COLO668 (cell line): Measurements from ENCODE around the gene MTCH1.
"Not testable (repeated sequence)": the region's sequence is repeated elsewhere in the genome, so short reads cannot be mapped to it uniquely, and the experiment has no call there.

ENCODE experiments used
- DNase-seq: peaks from one replicate; lab custom pipeline; 2025; ENCODE audit not compliant: unreplicated experiment; lab: John Stamatoyannopoulos, UW

The MTCH1 gene

DNA sequence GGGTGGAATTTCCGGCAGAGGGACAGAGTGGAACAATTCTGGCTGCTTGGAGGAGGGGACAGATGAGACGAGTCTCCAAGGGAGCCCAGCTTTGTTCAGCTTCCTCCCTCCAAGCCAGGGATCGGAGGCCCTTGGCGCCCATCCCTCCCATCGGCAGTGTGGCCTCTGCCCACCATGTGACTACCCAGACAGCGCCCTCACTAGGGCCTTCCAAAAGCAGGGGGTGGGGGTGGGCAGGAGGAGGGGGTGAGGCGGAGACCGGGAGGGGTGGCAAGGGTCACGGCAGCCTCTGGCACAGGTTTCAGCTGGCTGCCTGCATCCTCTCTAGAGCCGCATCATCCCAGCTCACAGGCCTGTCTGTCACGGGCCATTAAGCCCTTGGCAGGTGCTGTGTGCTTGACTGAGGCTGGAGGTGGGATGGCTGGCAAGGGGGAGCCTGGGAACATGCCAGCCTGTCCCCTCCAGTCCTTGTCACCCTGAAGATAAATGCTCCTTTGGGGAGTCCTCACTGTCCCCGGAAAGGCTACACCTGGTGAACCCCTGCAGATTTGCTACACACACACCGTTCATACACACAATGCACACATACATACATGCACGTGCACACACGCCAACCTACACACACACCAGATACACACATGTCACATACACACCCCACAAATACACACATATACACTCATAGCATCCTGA, 13.2 kb upstream of the MTCH1 start:
- peak; percentile 85 for DNase-seq

DNA sequence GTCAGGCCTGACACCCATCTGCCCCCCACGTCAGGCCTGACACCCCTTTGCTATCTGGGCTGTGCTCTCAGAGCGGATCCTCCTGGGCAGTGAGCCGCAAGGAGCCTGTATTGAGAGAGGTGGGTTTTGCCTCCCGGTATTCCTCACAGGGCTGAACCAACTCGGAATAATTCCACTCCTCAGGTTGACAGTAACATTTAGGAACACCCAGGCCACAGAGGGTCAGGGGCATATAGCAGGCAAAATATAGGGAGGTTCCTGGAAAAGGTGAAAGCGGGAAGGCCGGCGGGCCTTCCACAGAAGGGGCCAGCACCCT, 12.7 kb upstream of the MTCH1 start:
- DNase-seq = no peak

DNA sequence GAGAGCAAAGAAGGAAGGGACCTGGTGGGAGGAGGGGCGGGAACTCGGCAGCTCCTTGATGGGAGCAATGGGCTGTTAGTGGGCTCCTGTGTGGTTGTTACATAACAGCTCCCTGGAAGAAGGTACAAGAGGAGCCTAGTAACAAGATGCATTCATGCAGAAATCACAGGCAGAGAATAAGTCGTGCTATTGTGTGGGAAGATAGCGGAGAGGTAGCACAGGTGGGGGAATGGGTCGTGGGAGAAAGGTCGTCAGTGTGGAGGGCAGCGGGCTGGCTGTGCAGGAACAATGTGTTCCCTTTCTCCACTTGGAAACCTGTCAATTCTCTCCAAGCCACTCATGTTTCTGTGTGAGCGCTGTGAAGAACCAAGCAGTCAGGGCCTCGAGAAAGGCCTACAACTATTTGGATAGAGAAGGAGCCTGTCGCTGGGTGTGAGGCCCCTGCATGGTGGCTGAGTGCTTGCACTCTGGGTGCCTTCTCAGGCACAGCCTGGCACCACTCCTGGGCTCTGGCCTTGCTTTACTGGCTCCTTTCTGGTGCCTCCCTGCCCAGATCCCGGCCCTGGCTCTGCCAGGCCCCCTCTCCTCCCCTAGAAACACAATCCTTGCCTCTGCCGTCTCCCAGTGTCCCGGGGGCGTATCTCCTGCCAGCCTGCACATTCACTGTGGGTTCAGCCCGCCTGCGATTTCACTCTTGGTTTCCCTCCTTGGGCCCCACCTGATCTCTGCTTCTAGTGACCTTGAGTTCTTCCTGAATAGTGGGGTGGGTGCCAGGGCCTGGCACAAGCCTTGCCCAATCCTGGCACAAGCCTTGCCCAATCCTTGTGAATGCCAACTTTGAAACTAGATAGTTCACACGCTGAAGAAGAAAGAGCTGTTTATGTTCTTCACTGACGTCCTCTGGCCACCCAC, 12.1 kb upstream of the MTCH1 start:
- no peak for DNase-seq

DNA sequence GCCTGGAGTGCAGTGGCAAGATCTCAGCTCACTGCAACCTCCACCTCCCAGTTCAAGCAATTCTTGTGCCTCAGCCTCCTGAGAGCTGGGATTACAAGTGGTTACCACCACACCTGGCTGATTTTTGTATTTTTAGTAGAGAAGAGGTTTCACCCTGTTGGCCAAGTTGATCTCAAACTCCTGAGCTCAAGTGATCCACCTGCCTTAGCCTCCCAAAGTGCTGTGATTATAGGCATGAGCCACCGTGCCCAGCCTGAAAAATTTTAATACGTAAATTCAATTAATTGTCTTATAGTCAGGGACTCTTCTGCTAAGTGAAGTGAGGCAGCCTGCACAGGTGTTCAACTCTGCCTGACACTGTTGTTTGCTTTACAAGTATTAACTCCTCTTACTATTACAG, 4.4 kb upstream of the MTCH1 start:
- DNase-seq = not testable (repeated sequence)

DNA sequence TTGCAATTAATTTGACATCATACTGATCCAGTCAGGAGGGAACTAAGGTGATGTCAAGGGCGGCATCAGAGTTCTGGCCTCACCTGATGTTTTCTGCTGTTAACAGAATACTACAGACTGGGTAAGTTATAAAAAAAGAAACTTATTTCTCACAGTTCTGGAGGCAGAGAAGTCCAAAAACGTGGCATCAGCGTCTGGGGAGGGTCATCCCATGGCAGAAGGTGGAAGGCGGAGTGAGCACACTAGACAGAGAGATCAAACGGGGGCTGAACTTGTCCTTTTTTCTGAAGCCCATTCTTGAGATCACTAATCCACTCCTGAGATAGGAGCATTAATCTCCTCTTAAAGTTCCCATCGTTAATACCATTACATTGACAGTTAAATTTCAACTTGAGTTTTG, 3.3 kb upstream of the MTCH1 start:
- DNase-seq = no peak

DNA sequence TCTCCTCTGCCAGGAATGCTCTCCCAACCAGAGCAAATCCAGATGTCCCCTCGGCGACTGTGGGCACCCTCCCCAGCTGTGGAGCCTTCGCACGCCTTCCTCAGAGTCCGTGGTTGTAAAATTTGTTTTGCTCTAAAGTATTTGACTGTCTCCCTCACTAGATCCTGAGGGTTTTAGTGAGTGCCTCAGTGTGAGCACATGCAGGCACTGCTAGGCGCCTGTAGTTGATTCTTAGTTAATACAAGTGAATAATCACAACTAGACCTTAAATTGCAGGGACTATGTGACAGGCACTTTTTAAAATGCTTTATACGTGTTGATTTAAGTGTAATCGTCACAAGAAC, 680 bp upstream of the MTCH1 start:
- DNase-seq = no peak

DNA sequence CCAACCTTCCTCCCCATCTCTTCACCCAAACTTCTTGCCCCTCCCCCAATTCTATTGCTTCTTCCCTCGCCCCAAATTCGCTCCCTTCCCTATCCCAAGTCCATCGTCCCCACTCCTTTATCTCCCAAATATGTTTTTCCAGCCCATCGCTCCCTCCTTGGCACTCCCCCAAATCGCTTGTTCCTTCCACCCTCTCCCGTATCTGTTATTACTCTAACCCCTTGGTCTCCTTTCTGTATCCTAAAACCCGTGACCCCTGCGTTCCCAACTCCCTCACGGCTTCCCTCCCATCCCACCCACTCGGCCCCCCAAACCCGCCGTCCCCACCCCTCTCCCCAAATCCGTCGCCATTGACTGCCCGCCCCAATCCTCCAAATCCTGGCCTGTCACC, 584 bp downstream of the MTCH1 start:
- no peak for DNase-seq

DNA sequence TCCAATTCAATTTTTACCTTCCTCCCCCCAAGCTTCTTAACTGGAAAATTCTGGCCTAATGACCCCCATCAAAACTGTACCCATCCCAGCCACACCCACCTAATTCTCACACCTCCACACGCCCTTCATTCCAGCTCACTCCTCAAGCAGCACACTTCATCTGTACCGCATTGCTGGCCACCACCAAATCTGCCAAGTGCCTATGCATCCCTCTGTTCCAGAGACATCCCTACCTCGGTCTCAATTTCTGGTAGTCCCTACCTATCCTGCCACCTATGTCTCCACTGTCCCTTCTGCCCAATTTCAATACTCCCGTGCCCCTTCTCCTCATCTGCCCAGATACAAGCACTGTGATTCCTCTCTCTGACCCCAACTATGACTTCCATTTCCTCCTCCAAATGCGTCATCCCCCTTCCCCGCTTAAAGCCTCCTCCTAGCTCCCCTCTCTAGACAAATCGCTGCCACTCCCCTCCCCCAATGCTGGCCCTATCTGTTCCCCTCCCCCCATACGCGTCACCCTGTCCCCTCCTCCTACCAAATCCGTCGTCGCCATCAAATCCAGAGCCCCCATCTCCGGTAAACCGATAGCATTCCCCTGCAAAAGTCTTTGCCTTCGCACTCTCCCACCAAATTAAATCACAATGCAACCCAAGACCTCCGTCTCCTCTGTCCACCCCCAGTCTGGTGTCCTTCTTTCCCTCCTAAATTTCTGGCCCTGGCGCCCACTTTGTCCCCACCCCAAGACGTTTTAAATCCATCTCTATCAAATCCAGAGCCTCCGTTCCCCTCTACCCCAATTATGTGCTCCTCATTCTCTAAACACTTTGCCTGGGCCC, 1.2 kb downstream of the MTCH1 start:
- DNase-seq = peak; percentile 29

DNA sequence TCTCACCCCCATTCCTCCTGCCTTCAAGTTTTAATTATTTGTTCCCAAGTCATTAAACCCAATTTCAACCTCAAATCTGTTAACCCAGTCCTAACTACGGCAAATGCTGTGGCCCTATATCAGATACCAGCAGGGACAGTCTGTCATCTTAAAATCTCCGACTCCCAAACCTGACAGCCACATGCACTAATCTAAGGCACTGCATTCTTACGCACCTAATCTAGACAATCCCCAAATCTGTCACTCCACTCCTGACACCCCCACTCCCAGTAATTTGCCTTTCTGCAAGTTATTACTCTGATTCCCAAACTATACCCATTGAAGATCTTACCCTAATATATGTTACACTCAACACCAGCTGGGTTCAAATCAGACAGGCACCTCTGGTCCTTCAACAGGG, 2.5 kb downstream of the MTCH1 start:
- no peak for DNase-seq

DNA sequence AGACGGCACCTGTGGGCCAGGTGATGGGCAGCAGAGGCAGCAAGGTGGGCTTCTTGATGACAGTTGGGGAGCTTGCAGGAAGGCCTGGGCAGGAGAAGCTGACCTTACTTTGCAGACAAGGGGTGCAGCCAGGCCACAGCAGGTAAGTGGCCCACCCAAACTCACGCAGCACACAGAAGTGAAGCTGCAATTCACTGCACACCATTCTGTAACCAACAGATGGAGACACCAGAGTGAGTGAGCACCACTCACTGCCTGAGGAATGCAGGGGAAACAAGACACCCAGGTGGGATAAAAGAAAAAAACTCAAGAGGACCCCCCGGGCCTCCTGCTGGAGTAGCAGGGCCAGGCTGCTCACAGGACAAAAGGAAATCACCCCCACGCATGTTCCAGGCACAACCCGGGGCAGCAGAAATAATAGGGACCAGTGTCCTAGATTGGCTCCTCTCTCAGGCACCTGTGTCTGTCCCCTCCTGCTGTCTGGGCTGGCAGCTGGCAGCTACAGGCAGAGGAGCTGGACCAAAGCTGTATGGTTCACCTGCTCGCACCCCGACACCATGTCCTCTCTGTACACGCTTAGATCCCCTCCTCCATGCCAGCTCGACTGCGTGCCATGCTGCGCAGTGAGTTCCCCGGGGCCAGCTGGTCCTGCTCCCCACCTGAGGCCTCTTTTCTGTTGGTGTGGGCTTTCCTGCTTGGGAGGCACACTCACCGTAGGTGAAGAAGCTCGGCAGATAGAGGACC, 4.9 kb downstream of the MTCH1 start:
- peak; percentile 6 for DNase-seq

DNA sequence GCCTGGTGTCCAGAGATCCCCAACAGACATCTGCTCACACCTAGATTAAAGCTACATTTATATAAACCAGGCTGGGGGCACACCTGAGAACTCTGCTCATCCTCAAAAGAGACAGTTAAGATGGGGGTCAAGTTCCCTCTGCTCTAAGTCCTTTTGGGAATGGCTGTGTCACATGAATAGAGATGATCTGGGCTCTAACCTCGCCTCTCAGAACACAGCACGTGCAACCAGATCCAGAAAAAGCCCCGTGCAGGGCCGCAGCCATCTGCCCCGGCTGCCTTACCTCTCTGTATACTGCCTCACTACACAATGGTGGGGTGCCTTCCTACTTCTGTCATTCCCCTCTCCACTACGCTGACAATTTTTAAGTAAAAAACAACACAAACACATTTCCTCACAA, 5.9 kb downstream of the MTCH1 start:
- DNase-seq = no peak

DNA sequence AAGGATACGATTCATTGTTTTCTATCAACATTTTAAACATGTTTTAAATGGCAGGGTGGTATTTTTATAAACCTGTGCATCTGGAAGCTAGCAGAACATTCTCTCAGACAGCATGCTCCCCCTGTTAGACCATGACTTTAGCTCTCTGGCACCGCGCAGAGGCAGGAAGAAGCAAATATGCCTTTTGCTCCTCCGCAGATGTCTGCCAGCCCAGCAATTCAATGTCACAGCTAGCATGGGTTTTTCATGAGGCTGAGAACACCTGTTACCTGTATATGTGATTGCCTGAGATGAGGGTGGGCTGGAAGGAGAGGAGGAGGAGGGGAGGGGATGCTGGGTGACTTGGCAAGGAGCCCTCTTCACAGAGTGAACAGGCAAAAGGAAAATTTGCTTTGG, 6.7 kb downstream of the MTCH1 start:
- no peak for DNase-seq

DNA sequence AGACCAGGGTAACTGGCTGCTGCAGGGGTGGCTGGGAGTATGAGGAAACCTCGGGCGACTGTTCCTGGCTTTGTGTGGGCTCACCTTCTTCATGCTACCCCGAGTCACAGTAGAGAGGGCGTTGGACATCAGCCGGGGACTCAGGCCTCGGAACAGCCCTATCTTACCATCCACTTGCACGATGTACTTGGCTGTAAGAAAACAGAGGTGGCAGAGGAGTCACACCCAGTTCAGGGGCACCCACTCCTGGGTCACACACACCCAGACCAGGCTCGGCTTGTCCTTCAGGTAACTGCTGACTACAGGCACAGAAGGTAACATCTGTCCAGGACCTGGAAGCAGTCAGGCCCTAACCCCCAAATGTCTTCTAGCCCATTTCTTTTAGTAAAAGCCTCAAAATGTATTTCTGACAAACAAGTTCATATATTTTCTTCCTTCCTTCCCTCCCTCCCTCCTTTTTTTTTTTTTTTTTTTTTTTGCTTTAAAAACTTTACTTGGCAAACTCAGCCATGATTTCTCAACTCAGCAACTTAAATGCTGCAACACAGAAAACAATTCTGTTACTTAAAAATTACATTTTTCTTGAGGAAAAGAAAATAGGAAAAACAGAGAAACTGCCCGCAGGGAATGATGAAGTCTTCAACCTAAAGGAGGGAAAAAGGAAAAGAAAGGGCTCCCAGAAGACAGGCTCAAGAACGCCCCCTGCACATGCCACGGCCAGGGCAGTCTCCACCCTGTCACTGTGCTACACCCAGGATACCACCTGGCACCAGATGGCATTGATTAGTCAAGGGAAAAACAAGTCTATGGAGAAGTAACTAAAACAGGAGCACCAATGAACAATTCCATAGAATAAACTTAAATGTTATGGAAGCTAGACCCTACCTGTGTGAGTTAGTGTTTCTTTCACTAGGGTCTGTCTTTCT, 7.3 kb downstream of the MTCH1 start:
- DNase-seq = no peak

DNA sequence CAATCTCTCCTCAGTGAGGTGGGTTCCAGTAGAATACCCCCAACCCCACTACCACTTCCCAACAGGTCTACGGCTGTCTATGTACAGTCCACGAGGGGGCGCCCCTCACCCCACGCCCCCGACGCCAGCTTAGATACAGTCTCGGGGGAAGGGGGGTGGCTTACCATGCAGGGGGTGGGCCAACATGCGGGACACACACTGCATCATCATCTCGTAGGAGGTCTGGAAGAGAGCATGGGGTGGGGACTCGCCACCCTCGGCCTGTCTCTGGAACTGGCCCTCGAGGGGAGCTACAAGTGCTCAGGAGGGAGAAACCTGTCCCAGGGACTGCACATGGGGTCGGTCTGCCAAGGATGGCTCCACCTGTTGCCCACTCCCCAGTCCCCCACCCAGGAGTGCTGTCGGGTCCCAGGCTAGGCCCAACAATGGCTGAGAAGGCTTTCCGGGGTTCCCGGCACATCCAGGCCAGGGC, 8.5 kb downstream of the MTCH1 start:
- peak; percentile 9 for DNase-seq

DNA sequence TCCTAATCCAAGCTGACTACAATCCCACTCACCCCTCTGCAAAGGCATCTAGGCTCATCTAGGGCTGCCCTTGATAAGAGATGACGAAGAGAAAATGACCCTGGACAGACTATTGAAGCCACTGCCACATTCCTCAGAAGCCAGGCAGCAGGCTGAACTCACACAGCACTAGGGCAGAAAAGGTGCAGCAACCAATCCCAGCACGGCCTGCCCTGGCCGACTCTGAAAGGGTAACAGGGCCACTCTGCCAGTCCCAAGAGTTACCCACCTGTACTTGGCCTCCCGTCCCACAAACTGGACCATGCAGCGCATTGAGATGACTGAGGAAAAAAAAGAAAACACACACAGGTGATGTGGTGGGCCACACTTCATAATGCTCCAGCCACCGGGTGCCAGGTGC, 9.1 kb downstream of the MTCH1 start:
- no peak for DNase-seq

DNA sequence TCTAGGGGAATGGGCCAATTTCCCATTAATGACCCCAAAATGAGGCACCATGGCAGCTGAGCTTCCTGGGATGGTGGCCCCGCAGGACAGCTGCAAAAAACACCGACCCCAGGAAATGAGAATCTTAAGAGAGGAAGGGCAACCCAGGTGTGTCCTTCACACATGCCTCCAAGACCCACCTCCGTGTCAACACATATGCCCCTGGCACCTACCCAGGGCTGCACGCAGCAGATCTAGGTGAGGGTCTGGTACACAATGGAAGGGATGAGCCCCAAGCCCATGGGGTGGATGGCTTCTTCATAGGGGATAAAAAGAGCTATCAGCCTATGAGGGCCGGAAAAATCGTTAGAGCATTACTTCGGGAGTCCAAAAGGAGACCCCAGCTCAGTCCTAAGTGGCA, 9.5 kb downstream of the MTCH1 start:
- no peak for DNase-seq

DNA sequence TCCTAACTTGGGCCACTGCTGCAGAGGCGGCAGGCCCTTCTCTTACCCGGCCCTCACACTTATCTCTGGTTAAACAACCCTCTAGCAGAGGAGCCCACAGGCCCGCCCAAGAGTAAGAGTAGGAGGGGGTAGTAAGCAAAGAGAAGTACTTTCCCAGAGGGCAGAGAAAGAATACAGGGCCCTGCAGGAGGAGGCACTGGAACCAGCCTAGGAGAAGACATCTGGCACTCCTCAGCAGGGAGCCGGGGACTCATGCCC, 10.1 kb downstream of the MTCH1 start:
- DNase-seq = no peak

DNA sequence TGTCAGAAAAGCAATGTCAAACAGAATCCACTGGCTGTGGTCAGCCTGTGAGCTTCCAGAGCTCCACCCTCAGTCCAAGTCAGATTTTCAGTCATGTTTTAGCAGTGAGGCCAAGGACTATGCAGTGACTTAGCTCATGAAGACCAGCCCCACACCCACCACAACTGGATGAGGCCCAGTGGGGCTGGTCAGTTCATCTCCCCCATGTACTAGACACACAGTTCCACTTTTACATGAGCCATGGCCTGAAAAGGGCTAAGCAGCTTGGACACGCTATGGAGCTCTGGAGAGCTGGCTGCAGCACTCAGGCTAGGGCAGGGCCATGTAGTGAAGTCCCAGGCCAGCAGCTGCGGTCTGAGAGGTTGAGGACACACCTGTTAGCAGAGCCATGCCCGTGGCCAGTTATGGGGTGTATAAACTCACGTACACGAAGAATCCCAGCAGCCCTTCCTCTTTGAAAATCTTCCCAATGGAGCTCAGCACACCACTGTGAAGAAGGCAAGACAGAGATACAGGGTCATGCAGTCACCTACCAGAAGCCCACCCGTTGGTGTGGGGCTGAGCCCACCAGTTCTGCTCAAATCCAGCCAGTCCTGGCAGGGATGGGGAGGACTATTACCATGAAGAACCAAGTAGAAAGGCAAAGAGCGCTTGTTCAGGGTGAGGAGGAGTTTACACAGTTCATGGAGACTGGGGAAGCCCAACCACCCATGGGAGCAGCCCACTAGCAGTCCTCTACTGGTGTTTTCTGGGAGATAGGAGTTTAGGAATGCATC, 10.6 kb downstream of the MTCH1 start:
- no peak for DNase-seq

DNA sequence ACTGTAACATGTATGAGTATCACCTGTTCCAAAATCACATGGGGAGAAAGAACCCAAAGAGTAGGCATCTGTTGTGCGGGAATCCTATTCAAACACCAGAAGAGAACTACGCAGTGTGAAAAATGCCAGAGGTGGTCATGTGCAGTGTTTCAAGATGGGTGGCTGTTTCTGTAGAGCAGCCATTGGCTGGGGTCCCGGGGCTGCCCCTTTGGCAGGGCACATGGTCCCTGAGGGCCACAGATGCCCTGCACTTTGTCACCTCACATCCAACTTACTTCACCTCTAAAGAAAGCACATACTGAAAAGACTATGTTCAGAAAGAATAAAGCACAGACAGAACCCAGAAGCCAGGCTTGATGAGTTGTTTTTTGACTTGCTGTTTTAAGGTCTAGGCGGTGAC, 12.3 kb downstream of the MTCH1 start:
- DNase-seq = no peak

DNA sequence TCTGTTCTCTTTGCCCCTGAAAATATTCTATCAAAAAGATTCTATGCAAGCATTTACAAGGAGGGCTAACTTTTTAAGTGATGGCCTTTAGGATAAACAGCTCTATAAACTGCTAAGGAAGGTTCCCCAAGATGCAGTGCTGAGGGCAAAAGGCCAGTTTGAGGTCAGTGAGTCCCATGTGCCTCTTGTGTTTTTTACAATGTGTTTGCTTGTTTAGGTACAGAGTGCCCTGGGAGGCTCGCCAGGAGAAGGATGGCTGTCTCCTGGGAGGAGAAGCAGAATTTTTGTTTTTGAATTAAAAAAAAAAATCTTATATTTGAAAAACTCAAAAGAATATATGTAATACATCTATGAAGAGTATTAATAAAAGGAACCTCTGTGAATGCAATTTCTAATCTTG, 12.8 kb downstream of the MTCH1 start:
- no peak for DNase-seq
